Fibroblast of peridontal ligament (primary cell): ENCODE data around the gene GTF3C4.

Experiments
- DNase-seq: peaks from one replicate; pipeline ENCODE4 v3.0.0-alpha.2; 2010; ENCODE audit errors: extremely low read depth

The GTF3C4 gene

GRCh38 chr9:132648283-132648682, 22.0 kb upstream of the GTF3C4 start:
- no peak for DNase-seq

- no peak for DNase-seq
These were observed 21.6 kb upstream of the GTF3C4 start for GRCh38 chr9:132648685-132649084.

GRCh38 chr9:132651259-132651658, 19.0 kb upstream of the GTF3C4 start:
- peak; percentile 98 for DNase-seq

- DNase-seq: no peak
These were observed 14.0 kb upstream of the GTF3C4 start for GRCh38 chr9:132656299-132656698.

GRCh38 chr9:132662152-132662945, 7.9 kb upstream of the GTF3C4 start:
- DNase-seq: no peak

- no peak for DNase-seq
These were observed 7.1 kb upstream of the GTF3C4 start for GRCh38 chr9:132663117-132663516.

GRCh38 chr9:132663851-132664250, 6.4 kb upstream of the GTF3C4 start:
- no peak for DNase-seq

GRCh38 chr9:132669319-132669697, 956 bp upstream of the GTF3C4 start:
- DNase-seq: peak; percentile 61

GRCh38 chr9:132669698-132670456, 387 bp upstream of the GTF3C4 start, which contains the start of gene DDX31:
Gene DDX31, minus strand, starts transcription at chr9:132669983. Its CDS starts 49 bp downstream, at chr9:132669934.
- peak; percentile 72 for DNase-seq

- no peak for DNase-seq
These were observed 1.6 kb downstream of the GTF3C4 start for GRCh38 chr9:132671620-132672412.

GRCh38 chr9:132672413-132672690, 2.1 kb downstream of the GTF3C4 start:
- no peak for DNase-seq

- peak; percentile 33 for DNase-seq
These were observed 3.1 kb downstream of the GTF3C4 start for GRCh38 chr9:132673355-132673754.

GRCh38 chr9:132674485-132674884, 4.2 kb downstream of the GTF3C4 start:
- DNase-seq: no peak

- DNase-seq: no peak
These were observed 7.7 kb downstream of the GTF3C4 start for GRCh38 chr9:132677976-132678375.

GRCh38 chr9:132679946-132680625, 9.8 kb downstream of the GTF3C4 start:
- no peak for DNase-seq

- DNase-seq: no peak
These were observed 11.3 kb downstream of the GTF3C4 start for GRCh38 chr9:132681561-132681960.

- no peak for DNase-seq
These were observed 13.6 kb downstream of the GTF3C4 start for GRCh38 chr9:132683873-132684272.

- peak; percentile 6 for DNase-seq
These were observed 20.4 kb downstream of the GTF3C4 start for GRCh38 chr9:132690696-132691095.

- no peak for DNase-seq
These were observed 23.9 kb downstream of the GTF3C4 start for GRCh38 chr9:132694144-132694543.

GRCh38 chr9:132697230-132697629, 27.0 kb downstream of the GTF3C4 start:
- no peak for DNase-seq

GRCh38 chr9:132698989-132699388, 28.7 kb downstream of the GTF3C4 start:
- DNase-seq: peak; percentile 40

- DNase-seq: peak; percentile 60
These were observed 29.7 kb downstream of the GTF3C4 start for GRCh38 chr9:132699956-132700355.
